ENCODE measurements around the gene SAMD5. TPM values are rescaled to one million over a fixed set of nuclear protein-coding genes. Genes with fewer than 3 reads are reported as not detected.

The SAMD5 gene
- total and polyA plus RNA-seq, 2 experiments from 2014 or later = 0.03 TPM; not detected in 1

DNA sequence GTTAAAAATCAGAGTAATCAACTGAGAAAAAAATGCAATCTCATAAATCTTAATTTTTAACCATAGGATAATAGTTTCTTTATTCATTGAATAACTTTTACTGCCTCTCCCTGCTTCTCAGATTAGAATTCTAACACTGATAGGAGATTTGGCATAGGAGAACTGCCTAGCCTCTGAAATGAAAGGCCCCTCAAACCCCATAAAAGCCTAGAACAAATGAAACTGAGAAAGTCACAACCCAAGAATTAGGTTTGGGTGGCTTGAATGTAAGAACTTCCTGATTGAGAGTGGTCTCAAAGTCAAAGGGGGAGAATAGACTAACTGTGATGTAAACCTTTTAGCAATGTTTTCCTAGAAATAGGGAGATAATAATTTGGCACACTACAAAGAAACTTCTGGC lies 52.2 kb downstream of the SAMD5 start:
- no peaks in the 10 kb centered on the region for H3K79me2 ChIP-seq (replicated peaks; ENCODE audit: insufficient read depth)
- H3K27ac Mint-ChIP-seq = no peak overlapping the region
- H3K36me3 ChIP-seq (ENCODE audit: insufficient read depth) = no peaks in the 10 kb centered on the region
- H3F3A ChIP-seq (replicated peaks; ENCODE audit: low read depth) = no peaks in the 10 kb centered on the region
- H3K4me3 ChIP-seq = no peak overlapping the region
- no peak overlapping the region for H3K27ac ChIP-seq (ENCODE audit: low read depth)
- H3K4me1 Mint-ChIP-seq = peaks cover 6% of the 10 kb centered on the region
- H3K36me3 Mint-ChIP-seq (ENCODE audit: low read depth) = no peaks in the 10 kb centered on the region
- no peaks in the 10 kb centered on the region for H3K27me3 Mint-ChIP-seq (ENCODE audit: insufficient read depth, low read depth, poor library complexity)
- H3K9me2 ChIP-seq (ENCODE audit: insufficient read depth) = no peaks in the 10 kb centered on the region
- no peak for DNase-seq (ENCODE audit: low spot score)
- no peaks in the 10 kb centered on the region for H3K4me1 ChIP-seq (ENCODE audit: insufficient read depth)
- peaks cover 3% of the 10 kb centered on the region; the same call in 1 of the 3 replicates for H3K9me3 Mint-ChIP-seq
- no peaks in the 10 kb centered on the region for H3K27me3 ChIP-seq (ENCODE audit: insufficient read depth)
- no peak for TF ChIP-seq JUNB (IDR thresholded peaks at IDR 0.05; ENCODE audit: unreplicated experiment)
- TF ChIP-seq NANOG (IDR thresholded peaks at IDR 0.05; ENCODE audit: borderline replicate concordance) = no peak
- no peak for TF ChIP-seq EZH2phosphoT487 (IDR thresholded peaks at IDR 0.05; ENCODE audit: unreplicated experiment)
- no peak for TF ChIP-seq ZNF462 (CRISPR knock-in tag; IDR thresholded peaks at IDR 0.05)
- TF ChIP-seq STAT1 (IDR thresholded peaks at IDR 0.05; ENCODE audit: unreplicated experiment) = no peak
- TF ChIP-seq, protein P1, sequence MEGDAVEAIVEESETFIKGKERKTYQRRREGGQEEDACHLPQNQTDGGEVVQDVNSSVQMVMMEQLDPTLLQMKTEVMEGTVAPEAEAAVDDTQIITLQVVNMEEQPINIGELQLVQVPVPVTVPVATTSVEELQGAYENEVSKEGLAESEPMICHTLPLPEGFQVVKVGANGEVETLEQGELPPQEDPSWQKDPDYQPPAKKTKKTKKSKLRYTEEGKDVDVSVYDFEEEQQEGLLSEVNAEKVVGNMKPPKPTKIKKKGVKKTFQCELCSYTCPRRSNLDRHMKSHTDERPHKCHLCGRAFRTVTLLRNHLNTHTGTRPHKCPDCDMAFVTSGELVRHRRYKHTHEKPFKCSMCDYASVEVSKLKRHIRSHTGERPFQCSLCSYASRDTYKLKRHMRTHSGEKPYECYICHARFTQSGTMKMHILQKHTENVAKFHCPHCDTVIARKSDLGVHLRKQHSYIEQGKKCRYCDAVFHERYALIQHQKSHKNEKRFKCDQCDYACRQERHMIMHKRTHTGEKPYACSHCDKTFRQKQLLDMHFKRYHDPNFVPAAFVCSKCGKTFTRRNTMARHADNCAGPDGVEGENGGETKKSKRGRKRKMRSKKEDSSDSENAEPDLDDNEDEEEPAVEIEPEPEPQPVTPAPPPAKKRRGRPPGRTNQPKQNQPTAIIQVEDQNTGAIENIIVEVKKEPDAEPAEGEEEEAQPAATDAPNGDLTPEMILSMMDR (conservative IDR thresholded peaks at IDR 0.05; ENCODE audit: low read depth in 2 of 2) = no peak
- no peak for TF ChIP-seq ETS1 (IDR thresholded peaks at IDR 0.05)
- TF ChIP-seq ZNF331 (CRISPR knock-in tag; IDR thresholded peaks at IDR 0.05; ENCODE audit: low read depth) = no peak
- no peak overlapping the region for H2AFZ ChIP-seq
- H4K20me1 ChIP-seq (replicated peaks; ENCODE audit: insufficient read depth) = no peaks in the 10 kb centered on the region
- no peak for ATAC-seq
- H3K4me3 Mint-ChIP-seq = no peak overlapping the region
- H3K4me2 ChIP-seq = no peak overlapping the region

Measured in GM23338 (cell line).